Measurements from ENCODE around the gene PROZ.

Gene PROZ

DNA sequence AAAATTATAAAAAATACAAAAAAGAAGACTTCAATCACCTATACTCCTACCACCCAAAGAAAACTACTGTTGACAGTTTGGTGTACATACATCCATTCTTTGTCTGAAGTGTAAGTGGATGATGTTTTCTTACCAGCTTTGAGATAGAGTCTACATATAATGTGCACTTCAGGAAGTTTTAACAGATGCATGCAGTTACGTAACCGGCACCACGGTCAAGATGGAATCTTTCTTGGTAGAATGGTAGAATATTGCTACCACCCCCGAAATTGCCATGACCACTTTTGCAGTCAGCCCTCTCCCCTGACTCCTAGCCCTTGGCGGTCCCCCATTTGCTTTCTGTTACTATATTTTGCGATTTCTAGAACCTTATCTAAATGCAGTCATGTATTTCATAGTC is 52.4 kb downstream of the PROZ start (continued):
- no peak for TF ChIP-seq ZNF169 (tag by site-specific recombination; IDR thresholded peaks at IDR 0.05)
- TF ChIP-seq ZNF214 (tag by site-specific recombination; IDR thresholded peaks at IDR 0.05; ENCODE audit: borderline replicate concordance) = no peak
- no peak for TF ChIP-seq ZNF558 (tag by site-specific recombination; IDR thresholded peaks at IDR 0.05)
- no peak for TF ChIP-seq ZNF274 (IDR thresholded peaks at IDR 0.05; ENCODE audit: low read length)
- no peak for TF ChIP-seq ZNF274 (tag by site-specific recombination; IDR thresholded peaks at IDR 0.05; ENCODE audit: borderline replicate concordance)
- TF ChIP-seq ZNF639 (tag by site-specific recombination; IDR thresholded peaks at IDR 0.05) = no peak

DNA sequence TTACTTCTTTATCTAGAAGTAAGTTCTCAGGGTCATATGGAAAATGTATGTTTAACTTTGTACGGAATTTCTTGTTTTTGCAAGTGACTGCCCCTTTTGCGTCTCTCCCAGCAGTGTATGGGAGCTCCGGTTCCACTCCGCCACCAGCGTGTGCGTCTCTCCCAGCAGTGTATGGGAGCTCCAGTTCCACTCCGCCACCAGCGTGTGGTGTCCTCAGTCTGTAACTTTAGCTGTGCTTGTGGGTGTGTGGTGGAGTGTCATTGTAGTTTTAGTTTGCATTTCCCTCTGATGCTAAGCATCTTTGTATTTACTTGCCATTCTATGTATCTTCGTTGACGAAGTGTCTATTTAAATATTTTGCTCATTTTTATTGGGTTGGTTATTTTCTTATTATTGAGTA is 53.3 kb downstream of the PROZ start:
- no peak overlapping the region for H3K27ac ChIP-seq (ENCODE audit: extremely low read depth, low read depth, low read length)
- ChIA-PET POLR2A (no interaction called here), CTCF (no interaction called here)
- peaks cover 6% of the 10 kb centered on the region for H3K4me1 ChIP-seq (ENCODE audit: control insufficient read depth, insufficient read depth, low read length)
- no peak overlapping the region for H3K4me3 ChIP-seq (ENCODE audit: low read depth, low read length)
- no peaks in the 10 kb centered on the region for H3K9me3 ChIP-seq (ENCODE audit: control insufficient read depth, insufficient read depth, low read depth, low read length)
- H3K36me3 ChIP-seq (ENCODE audit: control insufficient read depth in 2 of 2, insufficient read depth in 1 of 2, low read length in 2 of 2) = peaks cover 0 to 19% of the 10 kb centered on the region in 2 experiments; a peak in 1 of 3 replicates
- TF ChIP-seq GLI2 (tag by site-specific recombination; IDR thresholded peaks at IDR 0.05; ENCODE audit: borderline replicate concordance, low read depth) (no peak), ZBTB7A (tag by site-specific recombination; IDR thresholded peaks at IDR 0.05; ENCODE audit: low read depth) (no peak), ZNF514 (tag by site-specific recombination; IDR thresholded peaks at IDR 0.05) (no peak), BCL6B (tag by site-specific recombination; IDR thresholded peaks at IDR 0.05) (no peak), ZNF398 (tag by site-specific recombination; IDR thresholded peaks at IDR 0.05) (no peak), ZNF146 (tag by site-specific recombination; IDR thresholded peaks at IDR 0.05) (no peak), ZEB2 (tag by site-specific recombination; IDR thresholded peaks at IDR 0.05) (no peak), ZNF560 (tag by site-specific recombination; IDR thresholded peaks at IDR 0.05; ENCODE audit: borderline replicate concordance) (no peak), ZNF660 (tag by site-specific recombination; IDR thresholded peaks at IDR 0.05) (no peak), ZNF423 (tag by site-specific recombination; IDR thresholded peaks at IDR 0.05) (no peak), GLI4 (tag by site-specific recombination; IDR thresholded peaks at IDR 0.05) (no peak), REST (tag by site-specific recombination; IDR thresholded peaks at IDR 0.05) (no peak), ZNF658 (tag by site-specific recombination; IDR thresholded peaks at IDR 0.05) (no peak)
- TF ChIP-seq, protein P1, sequence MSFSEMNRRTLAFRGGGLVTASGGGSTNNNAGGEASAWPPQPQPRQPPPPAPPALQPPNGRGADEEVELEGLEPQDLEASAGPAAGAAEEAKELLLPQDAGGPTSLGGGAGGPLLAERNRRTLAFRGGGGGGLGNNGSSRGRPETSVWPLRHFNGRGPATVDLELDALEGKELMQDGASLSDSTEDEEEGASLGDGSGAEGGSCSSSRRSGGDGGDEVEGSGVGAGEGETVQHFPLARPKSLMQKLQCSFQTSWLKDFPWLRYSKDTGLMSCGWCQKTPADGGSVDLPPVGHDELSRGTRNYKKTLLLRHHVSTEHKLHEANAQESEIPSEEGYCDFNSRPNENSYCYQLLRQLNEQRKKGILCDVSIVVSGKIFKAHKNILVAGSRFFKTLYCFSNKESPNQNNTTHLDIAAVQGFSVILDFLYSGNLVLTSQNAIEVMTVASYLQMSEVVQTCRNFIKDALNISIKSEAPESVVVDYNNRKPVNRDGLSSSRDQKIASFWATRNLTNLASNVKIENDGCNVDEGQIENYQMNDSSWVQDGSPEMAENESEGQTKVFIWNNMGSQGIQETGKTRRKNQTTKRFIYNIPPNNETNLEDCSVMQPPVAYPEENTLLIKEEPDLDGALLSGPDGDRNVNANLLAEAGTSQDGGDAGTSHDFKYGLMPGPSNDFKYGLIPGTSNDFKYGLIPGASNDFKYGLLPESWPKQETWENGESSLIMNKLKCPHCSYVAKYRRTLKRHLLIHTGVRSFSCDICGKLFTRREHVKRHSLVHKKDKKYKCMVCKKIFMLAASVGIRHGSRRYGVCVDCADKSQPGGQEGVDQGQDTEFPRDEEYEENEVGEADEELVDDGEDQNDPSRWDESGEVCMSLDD (tag by site-specific recombination; IDR thresholded peaks at IDR 0.05) = no peak
- TF ChIP-seq, protein P2, sequence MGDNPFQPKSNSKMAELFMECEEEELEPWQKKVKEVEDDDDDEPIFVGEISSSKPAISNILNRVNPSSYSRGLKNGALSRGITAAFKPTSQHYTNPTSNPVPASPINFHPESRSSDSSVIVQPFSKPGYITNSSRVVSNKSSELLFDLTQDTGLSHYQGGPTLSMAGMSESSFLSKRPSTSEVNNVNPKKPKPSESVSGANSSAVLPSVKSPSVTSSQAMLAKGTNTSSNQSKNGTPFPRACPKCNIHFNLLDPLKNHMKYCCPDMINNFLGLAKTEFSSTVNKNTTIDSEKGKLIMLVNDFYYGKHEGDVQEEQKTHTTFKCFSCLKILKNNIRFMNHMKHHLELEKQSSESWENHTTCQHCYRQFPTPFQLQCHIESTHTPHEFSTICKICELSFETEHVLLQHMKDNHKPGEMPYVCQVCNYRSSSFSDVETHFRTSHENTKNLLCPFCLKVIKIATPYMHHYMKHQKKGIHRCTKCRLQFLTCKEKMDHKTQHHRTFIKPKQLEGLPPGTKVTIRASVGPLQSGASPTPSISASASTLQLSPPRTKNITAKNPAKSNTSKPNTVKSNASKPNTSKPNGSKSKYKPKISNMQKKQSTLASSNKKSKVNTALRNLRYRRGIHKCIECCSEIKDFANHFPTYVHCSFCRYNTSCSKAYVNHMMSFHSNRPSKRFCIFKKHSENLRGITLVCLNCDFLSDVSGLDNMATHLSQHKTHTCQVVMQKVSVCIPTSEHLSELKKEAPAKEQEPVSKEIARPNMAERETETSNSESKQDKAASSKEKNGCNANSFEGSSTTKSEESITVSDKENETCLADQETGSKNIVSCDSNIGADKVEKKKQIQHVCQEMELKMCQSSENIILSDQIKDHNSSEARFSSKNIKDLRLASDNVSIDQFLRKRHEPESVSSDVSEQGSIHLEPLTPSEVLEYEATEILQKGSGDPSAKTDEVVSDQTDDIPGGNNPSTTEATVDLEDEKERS (tag by site-specific recombination; IDR thresholded peaks at IDR 0.05) = no peak
- TF ChIP-seq, protein P3, sequence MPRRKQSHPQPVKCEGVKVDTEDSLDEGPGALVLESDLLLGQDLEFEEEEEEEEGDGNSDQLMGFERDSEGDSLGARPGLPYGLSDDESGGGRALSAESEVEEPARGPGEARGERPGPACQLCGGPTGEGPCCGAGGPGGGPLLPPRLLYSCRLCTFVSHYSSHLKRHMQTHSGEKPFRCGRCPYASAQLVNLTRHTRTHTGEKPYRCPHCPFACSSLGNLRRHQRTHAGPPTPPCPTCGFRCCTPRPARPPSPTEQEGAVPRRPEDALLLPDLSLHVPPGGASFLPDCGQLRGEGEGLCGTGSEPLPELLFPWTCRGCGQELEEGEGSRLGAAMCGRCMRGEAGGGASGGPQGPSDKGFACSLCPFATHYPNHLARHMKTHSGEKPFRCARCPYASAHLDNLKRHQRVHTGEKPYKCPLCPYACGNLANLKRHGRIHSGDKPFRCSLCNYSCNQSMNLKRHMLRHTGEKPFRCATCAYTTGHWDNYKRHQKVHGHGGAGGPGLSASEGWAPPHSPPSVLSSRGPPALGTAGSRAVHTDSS (tag by site-specific recombination; IDR thresholded peaks at IDR 0.05) = no peak
